Stimulated activated CD4-positive, alpha-beta T cell treated with anti-CD3 and anti-CD28 coated beads, Interleukin-15, amount 100 ng/mL, for 48 hours (primary cell): ENCODE results near the gene HAND2.

Experiments used
- DNase-seq, 2 donors: peaks; one replicate each; pipeline ENCODE4 v3.0.0-alpha.2; 2020; ENCODE audit warnings: low read depth in 2 of 2

The HAND2 gene

GRCh38 chr4:173529477-173530325, at the start of gene HAND2:
Gene HAND2, minus strand, starts transcription at chr4:173530229. Its CDS starts 940 bp downstream, at chr4:173529289.
- DNase-seq, result no peak

- DNase-seq, result no peak
Observed at GRCh38 chr4:173578956-173579355, 48.9 kb upstream of the HAND2 start.

GRCh38 chr4:173577963-173578362, 47.9 kb upstream of the HAND2 start:
- DNase-seq, result no peak

- DNase-seq, result no peak
Observed at GRCh38 chr4:173575482-173576152, 45.6 kb upstream of the HAND2 start.

- DNase-seq, result no peak
Observed at GRCh38 chr4:173573725-173574124, 43.7 kb upstream of the HAND2 start.

GRCh38 chr4:173573286-173573685, 43.3 kb upstream of the HAND2 start:
- DNase-seq, result no peak

GRCh38 chr4:173572493-173573129, 42.6 kb upstream of the HAND2 start:
- no peak for DNase-seq

GRCh38 chr4:173571620-173572019, 41.6 kb upstream of the HAND2 start:
- DNase-seq, result no peak

GRCh38 chr4:173565281-173565680, 35.3 kb upstream of the HAND2 start:
- no peak for DNase-seq

- DNase-seq, result no peak
Observed at GRCh38 chr4:173564461-173564860, 34.4 kb upstream of the HAND2 start.

GRCh38 chr4:173560896-173561295, 30.9 kb upstream of the HAND2 start:
- DNase-seq, result no peak

GRCh38 chr4:173556398-173557131, 26.5 kb upstream of the HAND2 start:
- DNase-seq, result no peak

- DNase-seq, result no peak
Observed at GRCh38 chr4:173547889-173548288, 17.9 kb upstream of the HAND2 start.

GRCh38 chr4:173546776-173547175, 16.7 kb upstream of the HAND2 start:
- no peak for DNase-seq

GRCh38 chr4:173545440-173545839, 15.4 kb upstream of the HAND2 start:
- DNase-seq, result no peak

GRCh38 chr4:173543266-173543665, 13.2 kb upstream of the HAND2 start:
- DNase-seq, result no peak

- no peak for DNase-seq
Observed at GRCh38 chr4:173539986-173540385, 10.0 kb upstream of the HAND2 start.

- DNase-seq, result no peak
Observed at GRCh38 chr4:173538909-173539445, 8.9 kb upstream of the HAND2 start.

GRCh38 chr4:173538148-173538908, 8.3 kb upstream of the HAND2 start:
- DNase-seq, result no peak

GRCh38 chr4:173537613-173538147, 7.7 kb upstream of the HAND2 start:
- no peak for DNase-seq
